Neural cell (in vitro differentiated cells): ENCODE data around the gene KLHDC4. TPM values are rescaled to one million over a fixed set of nuclear protein-coding genes. Genes with fewer than 3 reads are reported as not detected.
"Not testable (repeated sequence)": the region's sequence is repeated elsewhere in the genome, so short reads cannot be mapped to it uniquely, and the experiment has no call there.

ENCODE experiments used
- H2AFZ ChIP-seq: fragments of 200-600, 300-800 bp; sonication (generic), shearing (Covaris generic); 2 replicates; pipeline ENCODE4 v1.6.0; 2014; ENCODE audit warnings: low read depth, mild to moderate bottlenecking, antibody characterized with exemption, low read length, moderate library complexity
- H3F3A ChIP-seq: fragments of 200-600 bp; shearing (Covaris generic); 2 replicates; pipeline ENCODE4 v1.6.1; 2016; ENCODE audit warnings: mild to moderate bottlenecking, moderate library complexity, mixed read lengths, antibody characterized with exemption, low read length; ENCODE audit not compliant: insufficient read depth, poor library complexity, severe bottlenecking
- H3K27ac ChIP-seq: fragments of 200-600, 300-800 bp; sonication (generic), shearing (Covaris generic); 2 replicates; pipeline ENCODE4 v1.5.1; 2014; ENCODE audit warnings: mild to moderate bottlenecking, low read length, moderate library complexity
- H3K27me3 ChIP-seq: fragments of 300-800, 200-600 bp; sonication (generic), shearing (Covaris generic); 2 replicates; pipeline ENCODE4 v1.6.0; 2014; ENCODE audit warnings: mild to moderate bottlenecking, low read depth, low read length, moderate library complexity; ENCODE audit not compliant: insufficient read depth
- H3K36me3 ChIP-seq: fragments of 300-800, 200-600 bp; sonication (generic), shearing (Covaris generic); 2 replicates; pipeline ENCODE4 v1.5.1; 2014; ENCODE audit warnings: mild to moderate bottlenecking, antibody characterized with exemption, low read length, moderate library complexity; ENCODE audit not compliant: insufficient read depth
- H3K4me2 ChIP-seq: fragments of 300-800, 200-600 bp; sonication (generic), shearing (Covaris generic); 2 replicates; pipeline ENCODE4 v1.6.0; 2014; ENCODE audit warnings: mild to moderate bottlenecking, low read length
- H3K4me3 ChIP-seq: fragments of 300-800, 200-600 bp; sonication (generic), shearing (Covaris generic); 2 replicates; pipeline ENCODE4 v1.5.1; 2014; ENCODE audit warnings: mild to moderate bottlenecking, low read length, moderate library complexity
- H3K79me2 ChIP-seq: fragments of 200-600 bp; shearing (Covaris generic); replicated peaks from 2 replicates; pipeline ENCODE4 v1.6.0; 2014; ENCODE audit warnings: mild to moderate bottlenecking, low read length, moderate library complexity; ENCODE audit not compliant: insufficient read depth
- H3K9ac ChIP-seq: fragments of 300-800, 200-600 bp; sonication (generic), shearing (Covaris generic); 2 replicates; pipeline ENCODE4 v1.6.1; 2016; ENCODE audit warnings: mild to moderate bottlenecking, low read length, mixed read lengths
- H3K9me2 ChIP-seq: fragments of 200-600 bp; shearing (Covaris generic); 2 replicates; pipeline ENCODE4 v1.6.1; 2016; ENCODE audit warnings: mild to moderate bottlenecking, low read length, mixed read lengths; ENCODE audit not compliant: insufficient read depth
- H3K9me3 ChIP-seq: fragments of 200-600, 300-800 bp; sonication (generic), shearing (Covaris generic); 2 replicates; pipeline ENCODE4 v1.6.1; 2016; ENCODE audit warnings: mild to moderate bottlenecking, mixed run types, low read length, moderate library complexity, mixed read lengths
- H4K20me1 ChIP-seq: fragments of 200-600 bp; shearing (Covaris generic); 2 replicates; pipeline ENCODE4 v1.6.1; 2016; ENCODE audit warnings: mild to moderate bottlenecking, mixed run types; ENCODE audit not compliant: insufficient read depth
- CTCF ChIP-seq: fragments of 450-650 bp; IDR thresholded peaks from 2 replicates; pipeline ENCODE4 v1.5.1; 2014; ENCODE audit warnings: antibody characterized with exemption, mild to moderate bottlenecking, moderate library complexity; ENCODE audit not compliant: poor library complexity, severe bottlenecking
- EP300 ChIP-seq: fragments of 450-650 bp; conservative IDR thresholded peaks from 2 replicates; pipeline ENCODE4 v1.6.1; 2014; ENCODE audit warnings: antibody characterized with exemption, mild to moderate bottlenecking, moderate library complexity; ENCODE audit not compliant: poor library complexity, severe bottlenecking
- EZH2 ChIP-seq: fragments of 200-600, 300-800 bp; shearing (Covaris generic), sonication (generic); IDR thresholded peaks from 2 replicates; pipeline ENCODE4 v1.6.1; 2014; ENCODE audit warnings: antibody characterized with exemption, low read length, borderline replicate concordance, mild to moderate bottlenecking; ENCODE audit not compliant: insufficient read depth, poor library complexity, severe bottlenecking
- MXI1 ChIP-seq: fragments of 450-650 bp; conservative IDR thresholded peaks from 2 replicates; pipeline ENCODE4 v1.6.1; 2014; ENCODE audit warnings: antibody characterized with exemption, mild to moderate bottlenecking; ENCODE audit not compliant: poor library complexity, severe bottlenecking
- POLR2AphosphoS5 ChIP-seq: IDR thresholded peaks from 2 replicates; pipeline ENCODE4 v1.6.1; 2012
- RAD21 ChIP-seq: fragments of 450-650 bp; conservative IDR thresholded peaks from 2 replicates; pipeline ENCODE4 v1.6.1; 2014; ENCODE audit warnings: antibody characterized with exemption, mild to moderate bottlenecking, moderate library complexity
- SMC3 ChIP-seq: fragments of 450-650 bp; conservative IDR thresholded peaks from 2 replicates; pipeline ENCODE4 v1.6.1; 2014; ENCODE audit warnings: antibody characterized with exemption, mild to moderate bottlenecking, moderate library complexity; ENCODE audit not compliant: poor library complexity
- TAF1 ChIP-seq: IDR thresholded peaks from 2 replicates; pipeline ENCODE4 v1.6.1; 2012; ENCODE audit warnings: low read depth
- polyA plus RNA-seq: library from polyadenylated mRNA; depleted of rRNA; stranded (reverse); fragments of >200 nt; gene quantifications from 2 replicates; pipeline ENCODE4 v1.2.3, GENCODE V29; 2014
- TF ChIP-seq, protein P1 (sequence below): IDR thresholded peaks from 2 replicates; pipeline ENCODE4 v1.6.1; 2012; ENCODE audit warnings: borderline replicate concordance

KLHDC4 gene
- polyA plus RNA-seq, 1 donor from 2014 or later = 27.5 TPM

DNA sequence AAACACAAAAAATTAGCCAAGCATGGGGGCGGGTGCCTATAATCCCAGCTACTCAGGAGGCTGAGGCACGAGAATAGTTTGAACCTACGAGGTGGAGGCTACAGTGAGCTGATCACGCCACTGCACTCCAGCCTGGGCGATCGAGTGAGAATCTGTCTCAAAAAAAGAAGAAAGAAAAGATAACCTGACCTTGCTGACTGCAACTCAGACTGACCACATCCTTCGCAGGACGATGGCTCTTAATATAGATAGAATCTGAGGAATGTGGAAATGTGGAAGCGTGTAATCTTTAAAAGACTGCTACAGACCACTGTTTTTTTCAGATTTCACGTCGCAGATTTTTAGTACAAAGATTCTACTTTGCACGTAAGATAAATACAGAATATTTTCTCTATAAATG lies 37.8 kb downstream of the KLHDC4 start:
- Histone ChIP-seq H3K4me2 (no peak overlapping the region), H3K27ac (no peak overlapping the region), H3K9me3 (no peaks in the 10 kb centered on the region), H3K27me3 (no peaks in the 10 kb centered on the region), H3F3A (no peaks in the 10 kb centered on the region), H4K20me1 (no peaks in the 10 kb centered on the region), H3K9ac (no peak overlapping the region), H2AFZ (no peak overlapping the region), H3K4me3 (no peak overlapping the region), H3K36me3 (no peaks in the 10 kb centered on the region), H3K9me2 (no peaks in the 10 kb centered on the region), H3K79me2 (no peaks in the 10 kb centered on the region)
- TF ChIP-seq CTCF (no peak), MXI1 (no peak), RAD21 (no peak), EZH2 (no peak), POLR2AphosphoS5 (no peak), SMC3 (no peak), TAF1 (no peak), EP300 (no peak)
- TF ChIP-seq, protein P1, sequence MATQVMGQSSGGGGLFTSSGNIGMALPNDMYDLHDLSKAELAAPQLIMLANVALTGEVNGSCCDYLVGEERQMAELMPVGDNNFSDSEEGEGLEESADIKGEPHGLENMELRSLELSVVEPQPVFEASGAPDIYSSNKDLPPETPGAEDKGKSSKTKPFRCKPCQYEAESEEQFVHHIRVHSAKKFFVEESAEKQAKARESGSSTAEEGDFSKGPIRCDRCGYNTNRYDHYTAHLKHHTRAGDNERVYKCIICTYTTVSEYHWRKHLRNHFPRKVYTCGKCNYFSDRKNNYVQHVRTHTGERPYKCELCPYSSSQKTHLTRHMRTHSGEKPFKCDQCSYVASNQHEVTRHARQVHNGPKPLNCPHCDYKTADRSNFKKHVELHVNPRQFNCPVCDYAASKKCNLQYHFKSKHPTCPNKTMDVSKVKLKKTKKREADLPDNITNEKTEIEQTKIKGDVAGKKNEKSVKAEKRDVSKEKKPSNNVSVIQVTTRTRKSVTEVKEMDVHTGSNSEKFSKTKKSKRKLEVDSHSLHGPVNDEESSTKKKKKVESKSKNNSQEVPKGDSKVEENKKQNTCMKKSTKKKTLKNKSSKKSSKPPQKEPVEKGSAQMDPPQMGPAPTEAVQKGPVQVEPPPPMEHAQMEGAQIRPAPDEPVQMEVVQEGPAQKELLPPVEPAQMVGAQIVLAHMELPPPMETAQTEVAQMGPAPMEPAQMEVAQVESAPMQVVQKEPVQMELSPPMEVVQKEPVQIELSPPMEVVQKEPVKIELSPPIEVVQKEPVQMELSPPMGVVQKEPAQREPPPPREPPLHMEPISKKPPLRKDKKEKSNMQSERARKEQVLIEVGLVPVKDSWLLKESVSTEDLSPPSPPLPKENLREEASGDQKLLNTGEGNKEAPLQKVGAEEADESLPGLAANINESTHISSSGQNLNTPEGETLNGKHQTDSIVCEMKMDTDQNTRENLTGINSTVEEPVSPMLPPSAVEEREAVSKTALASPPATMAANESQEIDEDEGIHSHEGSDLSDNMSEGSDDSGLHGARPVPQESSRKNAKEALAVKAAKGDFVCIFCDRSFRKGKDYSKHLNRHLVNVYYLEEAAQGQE = no peak

GRCh38 chr16:87727346-87727745 lies 38.4 kb downstream of the KLHDC4 start:
- no peak overlapping the region for H3K4me3 ChIP-seq
- no peak overlapping the region for H3K4me2 ChIP-seq
- H4K20me1 ChIP-seq = no peaks in the 10 kb centered on the region
- no peaks in the 10 kb centered on the region for H3K9me3 ChIP-seq
- H3K27me3 ChIP-seq = no peaks in the 10 kb centered on the region
- TF ChIP-seq RAD21 (no peak), MXI1 (no peak), CTCF (no peak), SMC3 (no peak), EP300 (no peak), EZH2 (no peak), TAF1 (no peak), POLR2AphosphoS5 (no peak)
- TF ChIP-seq, protein P1 = no peak
- H3K9me2 ChIP-seq = no peaks in the 10 kb centered on the region
- no peaks in the 10 kb centered on the region for H3K36me3 ChIP-seq
- H3K79me2 ChIP-seq = no peaks in the 10 kb centered on the region
- no peak overlapping the region for H3K27ac ChIP-seq
- no peak overlapping the region for H3K9ac ChIP-seq
- H2AFZ ChIP-seq = no peak overlapping the region
- H3F3A ChIP-seq = no peaks in the 10 kb centered on the region

GRCh38 chr16:87726577-87726976 lies 39.2 kb downstream of the KLHDC4 start:
- H4K20me1 ChIP-seq = not testable (repeated sequence)

More at GRCh38 chr16:87726577-87726976, 39.2 kb downstream of the KLHDC4 start:
- not testable (repeated sequence) for H3K36me3 ChIP-seq, H3K79me2 ChIP-seq, H3K4me3 ChIP-seq, H3K9me2 ChIP-seq, H3K4me2 ChIP-seq, H3K9me3 ChIP-seq, H2AFZ ChIP-seq, H3K27me3 ChIP-seq, H3K27ac ChIP-seq, H3K9ac ChIP-seq, H3F3A ChIP-seq
